Ishikawa (cell line): Measurements from ENCODE around the gene DAAM1.

ENCODE experiments used
- CEBPB ChIP-seq: IDR thresholded peaks from 2 replicates; pipeline ENCODE4 v1.6.1; 2012
- CREB1 ChIP-seq: IDR thresholded peaks from 2 replicates; pipeline ENCODE4 v1.6.1; 2012; ENCODE audit warnings: low read depth
- EGR1 ChIP-seq: IDR thresholded peaks from 2 replicates; pipeline ENCODE4 v1.6.1; 2012
- EP300 ChIP-seq: IDR thresholded peaks from 2 replicates; pipeline ENCODE4 v1.6.1; 2012; ENCODE audit warnings: borderline replicate concordance
- FOXM1 ChIP-seq: IDR thresholded peaks from 2 replicates; pipeline ENCODE4 v1.6.1; 2012; ENCODE audit warnings: low read depth, borderline replicate concordance
- MAX ChIP-seq: IDR thresholded peaks from 2 replicates; pipeline ENCODE4 v1.6.1; 2012
- NFIC ChIP-seq: IDR thresholded peaks from 2 replicates; pipeline ENCODE4 v1.6.1; 2012
- RAD21 ChIP-seq: IDR thresholded peaks from 2 replicates; pipeline ENCODE4 v1.6.1; 2012; ENCODE audit warnings: low read depth
- REST ChIP-seq: IDR thresholded peaks from 2 replicates; pipeline ENCODE4 v1.6.1; 2012; ENCODE audit warnings: low read depth, mild to moderate bottlenecking
- TAF1 ChIP-seq: IDR thresholded peaks from 2 replicates; pipeline ENCODE4 v1.6.1; 2012; ENCODE audit warnings: low read depth, mild to moderate bottlenecking
- TCF12 ChIP-seq: IDR thresholded peaks from 2 replicates; pipeline ENCODE4 v1.6.1; 2012; ENCODE audit warnings: low read depth
- TEAD4 ChIP-seq: IDR thresholded peaks from 2 replicates; pipeline ENCODE4 v1.6.1; 2012
- USF1 ChIP-seq: IDR thresholded peaks from 2 replicates; pipeline ENCODE4 v1.6.1; 2012
- YY1 ChIP-seq: IDR thresholded peaks from 2 replicates; pipeline ENCODE4 v1.6.1; 2012; ENCODE audit warnings: low read depth
- ZBTB7A ChIP-seq: IDR thresholded peaks from 2 replicates; pipeline ENCODE4 v1.6.1; 2012; ENCODE audit warnings: low read depth

The DAAM1 gene

GRCh38 chr14:59313658-59314608, 125.5 kb downstream of the DAAM1 start:
- TF ChIP-seq EP300 (no peak), CEBPB (no peak), MAX (no peak), CREB1 (no peak), EGR1 (no peak), NFIC (no peak), ZBTB7A (no peak), FOXM1 (no peak), RAD21 (no peak), REST (no peak), TEAD4 (no peak), TAF1 (no peak), USF1 (no peak), TCF12 (no peak), YY1 (no peak)

GRCh38 chr14:59314953-59315599, 126.6 kb downstream of the DAAM1 start:
- no peak for TF ChIP-seq CEBPB
- no peak for TF ChIP-seq RAD21
- TF ChIP-seq ZBTB7A = no peak
- no peak for TF ChIP-seq EP300

GRCh38 chr14:59316151-59316830, 127.8 kb downstream of the DAAM1 start:
- TF ChIP-seq FOXM1 (no peak), ZBTB7A (no peak), MAX (no peak), CEBPB (no peak), EGR1 (no peak), TCF12 (no peak), CREB1 (no peak), REST (no peak)

GRCh38 chr14:59317346-59317745, 128.9 kb downstream of the DAAM1 start:
- TF ChIP-seq CEBPB (no peak), NFIC (no peak), EP300 (no peak), REST (no peak), EGR1 (no peak), TAF1 (no peak), FOXM1 (no peak)
